OCI-LY3 (cell line): ENCODE measurements around the gene RPSA.

ENCODE experiments used
- H2AFZ ChIP-seq: fragments of 200-600, 300-600 bp; shearing (Covaris generic); 2 replicates; pipeline ENCODE4 v1.6.0; 2014; ENCODE audit warnings: antibody characterized with exemption, low read depth, low read length
- H3K27ac ChIP-seq: fragments of 200-600, 300-600 bp; sonication (generic); 2 replicates; pipeline ENCODE4 v1.5.1; 2014; ENCODE audit warnings: mild to moderate bottlenecking, low read length, moderate library complexity, mixed read lengths
- H3K27me3 ChIP-seq: fragments of 200-600, 300-600 bp; sonication (generic); 2 replicates; pipeline ENCODE4 v1.6.1; 2014; ENCODE audit warnings: low read depth, low read length, mixed read lengths
- H3K36me3 ChIP-seq: fragments of 200-600, 300-600 bp; sonication (generic); replicated peaks from 2 replicates; pipeline ENCODE3; 2014; ENCODE audit warnings: low read depth, low read length, mixed read lengths
- H3K4me1 ChIP-seq: fragments of 300-600, 200-600 bp; sonication (generic); 2 replicates; pipeline ENCODE4 v1.6.1; 2014; ENCODE audit warnings: low read length, mixed read lengths
- H3K4me2 ChIP-seq: fragments of 200-600, 300-600 bp; sonication (generic); 2 replicates; pipeline ENCODE4 v1.6.1; 2014; ENCODE audit warnings: low read length, mixed read lengths
- H3K4me3 ChIP-seq: fragments of 300-600, 200-600 bp; sonication (generic); 2 replicates; pipeline ENCODE4 v1.5.1; 2014; ENCODE audit warnings: antibody characterized with exemption, mild to moderate bottlenecking, low read length, moderate library complexity
- H3K79me2 ChIP-seq: fragments of 300-600, 200-600 bp; shearing (Covaris generic); 2 replicates; pipeline ENCODE4 v1.6.1; 2014; ENCODE audit warnings: mild to moderate bottlenecking, low read length, mixed read lengths
- H3K9ac ChIP-seq: fragments of 300-600, 200-600 bp; shearing (Covaris generic); 2 replicates; pipeline ENCODE4 v1.6.0; 2014; ENCODE audit warnings: mild to moderate bottlenecking, low read length, moderate library complexity
- H3K9me3 ChIP-seq: fragments of 200-600, 300-600 bp; shearing (Covaris generic); 2 replicates; pipeline ENCODE4 v1.6.1; 2014; ENCODE audit warnings: low read length, mixed read lengths; ENCODE audit not compliant: insufficient read depth
- H4K20me1 ChIP-seq: fragments of 200-600, 300-600 bp; sonication (generic); 2 replicates; pipeline ENCODE4 v1.6.1; 2016; ENCODE audit warnings: low read length, mixed read lengths; ENCODE audit not compliant: insufficient read depth
- CTCF ChIP-seq: fragments of 200-600, 300-600 bp; sonication (generic); IDR thresholded peaks from 2 replicates; pipeline ENCODE4 v1.5.1; 2014; ENCODE audit warnings: antibody characterized with exemption, low read length, low read depth
- EZH2phosphoT487 ChIP-seq: fragments of 200-600 bp; shearing (Covaris generic); IDR thresholded peaks from 2 replicates; pipeline ENCODE4 v1.6.1; 2018; ENCODE audit warnings: antibody characterized with exemption, mixed run types, low read depth

Gene RPSA

GRCh38 chr3:39378088-39378487, 28.4 kb upstream of the RPSA start:
- no peak overlapping the region for H3K4me3 ChIP-seq
- TF ChIP-seq CTCF: peak; percentile 96
- no peak for TF ChIP-seq EZH2phosphoT487

GRCh38 chr3:39378957-39379777, 27.4 kb upstream of the RPSA start:
- H3K4me3 ChIP-seq: no peak overlapping the region
- no peaks in the 10 kb centered on the region for H4K20me1 ChIP-seq
- H3K9ac ChIP-seq: no peak overlapping the region
- no peak overlapping the region for H2AFZ ChIP-seq
- H3K4me1 ChIP-seq: peaks cover 16% of the 10 kb centered on the region
- peaks cover 2% of the 10 kb centered on the region; the same call in 1 of the 2 replicates for H3K27me3 ChIP-seq
- TF ChIP-seq EZH2phosphoT487 (no peak), CTCF (no peak)
- peaks cover 10% of the 10 kb centered on the region; the same call in 1 of the 2 replicates for H3K79me2 ChIP-seq
- H3K36me3 ChIP-seq: no peaks in the 10 kb centered on the region
- H3K27ac ChIP-seq: no peak overlapping the region
- no peaks in the 10 kb centered on the region for H3K9me3 ChIP-seq
- no peak overlapping the region for H3K4me2 ChIP-seq

More at GRCh38 chr3:39378088-39378487, 28.4 kb upstream of the RPSA start:
- H3K27me3 ChIP-seq: peaks cover 2% of the 10 kb centered on the region; the same call in 1 of the 2 replicates
- H3K9ac ChIP-seq: no peak overlapping the region
- H3K9me3 ChIP-seq: no peaks in the 10 kb centered on the region
- H2AFZ ChIP-seq: no peak overlapping the region
- H3K79me2 ChIP-seq: no peaks in the 10 kb centered on the region
- no peaks in the 10 kb centered on the region for H4K20me1 ChIP-seq
- peaks cover 16% of the 10 kb centered on the region for H3K4me1 ChIP-seq
- H3K27ac ChIP-seq: no peak overlapping the region
- no peaks in the 10 kb centered on the region for H3K36me3 ChIP-seq
- H3K4me2 ChIP-seq: peak overlapping the region; percentile 25; the same call in 1 of the 2 replicates

GRCh38 chr3:39379778-39380155, 26.8 kb upstream of the RPSA start:
- no peaks in the 10 kb centered on the region for H3K36me3 ChIP-seq
- H4K20me1 ChIP-seq: peaks cover 5% of the 10 kb centered on the region
- peaks cover 2% of the 10 kb centered on the region; the same call in 1 of the 2 replicates for H3K27me3 ChIP-seq
- H3K9ac ChIP-seq: no peak overlapping the region
- TF ChIP-seq EZH2phosphoT487 (no peak), CTCF (no peak)
- H3K4me1 ChIP-seq: peaks cover 20% of the 10 kb centered on the region
- H2AFZ ChIP-seq: no peak overlapping the region
- no peak overlapping the region for H3K4me2 ChIP-seq
- H3K4me3 ChIP-seq: no peak overlapping the region
- no peaks in the 10 kb centered on the region for H3K9me3 ChIP-seq
- H3K27ac ChIP-seq: no peak overlapping the region
- peaks cover 16% of the 10 kb centered on the region for H3K79me2 ChIP-seq

GRCh38 chr3:39381432-39381831, 25.1 kb upstream of the RPSA start:
- Histone ChIP-seq H4K20me1 (peaks cover 21% of the 10 kb centered on the region), H3K4me3 (no peak overlapping the region), H3K4me1 (peaks cover 24% of the 10 kb centered on the region), H3K79me2 (peaks cover 32% of the 10 kb centered on the region), H3K27ac (no peak overlapping the region), H3K9ac (no peak overlapping the region), H3K4me2 (no peak overlapping the region), H3K36me3 (no peaks in the 10 kb centered on the region), H3K27me3 (no peaks in the 10 kb centered on the region; the same call in 1 of the 2 replicates), H2AFZ (no peak overlapping the region), H3K9me3 (no peaks in the 10 kb centered on the region)
- TF ChIP-seq CTCF (no peak), EZH2phosphoT487 (no peak)
